Measurements from ENCODE around the gene CACNA2D1.

Gene CACNA2D1

GRCh38 chr7:82036146-82036886 is 407.3 kb downstream of the CACNA2D1 start:
- DNase-seq (ENCODE audit: low spot score): peak; percentile 90

DNA sequence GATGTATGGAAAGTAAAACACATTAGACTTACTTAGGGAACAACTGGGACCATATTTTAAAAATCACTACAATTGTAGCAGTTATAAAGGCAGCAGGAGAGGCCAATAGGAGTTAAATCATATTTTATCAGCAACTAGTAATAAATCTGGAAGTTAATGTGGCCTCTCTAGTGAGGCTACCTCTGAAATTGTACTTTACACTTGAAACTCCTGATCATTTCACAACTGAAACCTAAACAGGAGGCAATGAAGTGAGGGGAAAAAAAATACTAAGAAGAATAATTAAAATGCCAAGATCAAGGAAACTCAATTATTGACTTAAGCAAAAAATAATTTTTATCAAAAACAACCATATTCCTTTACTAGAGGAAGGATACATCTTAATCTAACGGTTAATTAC is 408.1 kb downstream of the CACNA2D1 start:
- no peak for DNase-seq (ENCODE audit: low spot score)

DNA sequence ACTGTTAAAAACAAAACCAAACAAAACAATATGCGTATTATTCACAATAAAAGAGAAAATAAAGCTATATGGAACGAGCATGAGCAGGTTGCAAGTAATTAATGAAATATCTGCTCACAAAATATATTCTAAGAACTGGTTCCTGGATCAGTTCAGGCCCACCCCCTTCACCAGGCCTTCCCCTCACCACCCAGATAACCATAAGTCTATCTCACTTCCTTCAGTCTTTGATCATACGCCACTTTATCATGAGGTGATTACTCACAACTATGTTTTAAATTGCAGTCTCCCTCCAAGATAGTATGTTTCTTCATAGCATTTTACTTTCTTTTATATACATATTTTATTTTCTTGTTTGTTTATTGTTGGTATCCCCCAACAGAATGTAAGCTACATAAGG is 410.7 kb downstream of the CACNA2D1 start:
- DNase-seq (ENCODE audit: low spot score): peak; percentile 91

DNA sequence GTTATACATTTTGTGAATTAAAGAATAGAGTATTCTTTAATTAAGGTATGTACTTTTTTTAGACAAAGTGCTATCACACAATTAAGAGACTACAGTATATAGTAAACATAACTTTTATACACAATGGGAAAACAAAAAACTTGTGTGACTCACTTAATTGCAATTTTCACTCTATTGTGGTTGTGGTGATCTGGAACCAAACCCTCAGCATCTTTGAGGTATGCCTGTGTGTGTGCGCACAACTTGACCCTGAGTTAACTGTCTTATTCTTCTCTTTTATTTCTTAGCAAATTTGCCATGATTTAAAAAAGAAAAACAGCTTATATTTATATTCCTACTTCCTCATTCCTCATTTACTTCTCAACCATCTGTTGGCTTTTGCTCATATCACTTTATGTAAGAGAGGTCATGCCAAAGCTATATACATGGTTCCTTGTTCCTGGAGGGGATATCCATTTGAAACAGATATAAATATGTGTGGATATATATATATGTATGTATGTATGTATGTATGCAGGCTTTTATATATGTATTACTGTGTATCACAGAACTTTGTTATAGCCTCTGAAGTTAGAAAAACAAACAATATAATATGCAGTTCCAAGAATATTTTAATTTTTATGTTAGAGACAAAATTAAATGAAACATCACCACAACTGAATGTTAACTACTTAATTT is 414.2 kb downstream of the CACNA2D1 start:
- no peak for DNase-seq (ENCODE audit: low spot score)

DNA sequence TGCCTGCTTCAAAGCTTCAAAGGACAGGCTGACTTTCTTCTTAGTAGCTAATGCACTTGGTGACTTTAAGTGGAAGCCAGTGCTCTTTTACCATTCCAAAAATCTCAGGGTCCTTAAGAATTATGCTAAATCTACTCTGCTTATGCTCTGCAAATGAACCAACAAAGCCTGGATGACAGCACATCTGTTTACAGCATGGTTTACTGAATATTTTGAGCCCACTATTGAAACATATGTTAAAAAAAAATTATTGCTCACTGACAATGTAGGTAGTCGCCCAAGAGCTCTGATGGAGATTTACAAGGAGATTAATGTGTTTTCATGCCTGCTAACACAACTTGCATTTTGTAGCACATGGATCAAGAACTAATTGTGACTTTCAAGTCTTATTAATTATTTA is 415.5 kb downstream of the CACNA2D1 start:
- DNase-seq (ENCODE audit: low spot score): no peak

- no peak for DNase-seq (ENCODE audit: low spot score)
Observed at GRCh38 chr7:82021713-82022112, 421.9 kb downstream of the CACNA2D1 start.

- DNase-seq (ENCODE audit: low spot score): no peak
Observed at GRCh38 chr7:82021036-82021435, 422.5 kb downstream of the CACNA2D1 start.

DNA sequence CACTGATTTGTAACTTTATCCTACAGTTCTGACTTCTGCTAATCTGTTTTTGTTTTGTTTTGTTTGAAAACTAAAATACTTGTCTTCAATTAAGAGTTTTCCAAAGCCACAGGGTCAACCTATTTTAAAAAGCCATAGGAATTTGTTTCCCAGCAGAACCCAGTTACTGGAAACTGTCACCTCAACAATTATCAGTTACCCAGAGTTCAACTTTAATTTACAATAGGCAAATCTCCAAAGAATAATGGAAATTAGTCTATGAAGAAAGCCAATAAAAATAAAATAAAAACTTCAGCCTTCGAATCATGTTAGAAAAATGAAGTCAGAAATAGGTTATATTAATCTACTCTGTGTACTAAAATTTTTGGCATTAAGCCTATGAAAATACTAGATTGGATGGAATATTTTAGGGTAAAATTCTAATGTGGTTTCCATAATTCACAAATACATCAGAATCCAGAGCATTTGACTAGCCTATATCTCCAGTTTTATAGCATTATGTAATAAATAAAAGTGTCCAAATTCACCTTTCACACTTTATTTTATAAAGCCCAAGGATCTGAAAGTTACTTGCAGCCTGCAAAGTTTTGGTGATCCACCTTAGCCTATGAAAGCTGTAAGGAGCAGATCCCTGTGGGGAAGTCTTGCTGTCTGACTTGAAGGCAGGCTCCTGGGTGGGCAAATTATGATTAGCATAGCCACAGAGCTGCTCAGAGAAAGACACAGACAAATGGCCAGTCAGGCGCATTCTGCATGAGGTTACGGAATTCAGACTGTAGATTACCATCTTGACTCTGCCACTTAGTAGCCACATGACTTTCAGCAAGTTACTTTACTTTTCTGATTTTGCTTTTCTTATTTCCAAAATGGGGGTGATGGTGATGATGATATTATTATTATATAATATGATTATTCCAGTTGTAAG is 423.8 kb downstream of the CACNA2D1 start:
- no peak for DNase-seq (ENCODE audit: low spot score)

DNA sequence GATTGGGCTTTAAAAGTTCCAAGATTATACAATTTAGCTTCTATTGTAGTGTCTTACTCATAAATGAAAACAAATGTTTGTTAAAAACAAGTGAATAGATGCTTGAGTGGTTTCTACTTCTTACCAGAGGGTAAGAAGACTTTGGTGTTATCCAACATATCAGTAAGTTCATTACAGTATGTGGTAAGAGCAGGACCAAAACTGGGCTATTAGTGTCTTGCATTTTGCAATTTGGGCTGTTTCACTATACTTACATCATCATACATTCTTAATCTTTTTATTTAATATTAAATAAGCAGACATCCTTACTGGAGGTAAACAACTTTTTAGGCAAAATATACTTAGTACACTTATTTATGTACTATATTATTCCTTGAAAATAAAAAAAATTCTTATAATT is 425.4 kb downstream of the CACNA2D1 start:
- no peak for DNase-seq (ENCODE audit: low spot score)

DNA sequence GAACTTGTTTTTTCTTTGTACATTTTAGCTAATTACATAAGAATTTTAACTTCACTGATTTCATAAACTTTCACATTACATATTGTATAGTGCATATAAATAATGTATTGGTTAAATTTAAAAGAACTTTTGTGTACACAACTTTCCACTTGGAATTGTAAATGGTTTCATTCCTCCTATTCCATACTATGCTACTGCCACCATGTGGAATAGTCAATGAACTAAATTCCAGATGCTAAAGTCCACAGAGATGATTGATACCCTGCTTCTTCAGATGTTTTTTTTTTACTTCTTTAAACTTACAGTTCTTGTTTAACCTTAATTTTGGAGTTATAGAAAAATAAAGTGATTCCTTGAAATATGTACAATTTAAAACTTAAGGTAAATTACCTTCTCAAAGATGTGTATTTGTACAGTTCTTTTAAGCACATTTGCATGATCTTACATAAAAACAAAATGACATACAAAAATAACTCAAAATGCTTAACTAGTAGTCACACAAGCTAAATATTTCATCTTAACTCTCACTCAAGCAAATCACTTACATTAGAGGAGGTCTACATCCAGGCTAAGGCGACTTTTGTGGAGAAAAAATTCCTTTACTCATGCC is 426.1 kb downstream of the CACNA2D1 start:
- DNase-seq (ENCODE audit: low spot score): peak; percentile 76

- no peak for DNase-seq (ENCODE audit: low spot score)
Observed at GRCh38 chr7:82015751-82016150, 427.8 kb downstream of the CACNA2D1 start.

- peak; percentile 57 for DNase-seq (ENCODE audit: low spot score)
Observed at GRCh38 chr7:82014574-82014973, 429.0 kb downstream of the CACNA2D1 start.

- DNase-seq (ENCODE audit: low spot score): no peak
Observed at GRCh38 chr7:82012453-82012852, 431.1 kb downstream of the CACNA2D1 start.

GRCh38 chr7:82010416-82010815 is 433.2 kb downstream of the CACNA2D1 start:
- no peak for DNase-seq (ENCODE audit: low spot score)

- DNase-seq (ENCODE audit: low spot score): no peak
Observed at GRCh38 chr7:82007315-82007714, 436.3 kb downstream of the CACNA2D1 start.

DNA sequence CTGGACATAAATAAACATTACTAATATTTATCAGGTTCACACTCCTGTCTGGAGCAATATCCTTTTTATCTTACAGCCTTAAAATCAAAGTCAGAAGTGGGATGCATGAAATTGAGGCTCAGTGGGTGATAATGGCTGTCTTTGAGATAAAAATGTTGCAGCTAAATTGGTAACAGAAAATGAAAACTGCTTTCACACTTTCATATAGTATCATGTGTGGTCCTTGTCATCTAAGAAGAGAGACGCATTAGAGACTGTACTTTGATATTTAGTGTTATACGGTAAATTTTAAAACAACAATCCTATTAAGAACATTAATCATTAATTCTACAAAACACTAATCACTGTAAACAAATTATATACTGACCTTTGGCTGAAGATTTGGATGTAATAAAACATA is 438.5 kb downstream of the CACNA2D1 start:
- no peak for DNase-seq (ENCODE audit: low spot score)

DNA sequence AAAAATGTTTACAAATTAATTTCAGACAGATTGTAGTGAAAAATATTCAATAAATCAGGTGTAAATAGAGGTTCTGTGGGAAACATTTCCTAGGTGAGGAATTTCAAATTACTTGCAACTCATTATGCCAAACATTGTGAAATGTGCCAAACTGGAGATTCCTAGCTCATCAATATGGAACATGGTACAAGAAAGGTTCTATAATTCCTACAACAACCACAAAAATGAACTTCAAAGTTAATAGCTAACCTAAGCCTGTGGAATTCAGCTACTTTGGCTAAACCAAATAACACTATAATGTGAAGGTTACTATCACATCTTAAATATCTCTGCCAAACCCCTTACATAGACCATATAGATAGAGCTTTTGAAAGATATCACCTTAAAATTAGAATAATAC is 450.4 kb downstream of the CACNA2D1 start:
- DNase-seq (ENCODE audit: low spot score): no peak

- DNase-seq (ENCODE audit: low spot score): peak; percentile 90
Observed at GRCh38 chr7:81990395-81990794, 453.2 kb downstream of the CACNA2D1 start.

- DNase-seq (ENCODE audit: low spot score): no peak
Observed at GRCh38 chr7:81986723-81987470, 456.7 kb downstream of the CACNA2D1 start.

GRCh38 chr7:81983406-81983805 is 460.2 kb downstream of the CACNA2D1 start:
- no peak for DNase-seq (ENCODE audit: low spot score)

DNA sequence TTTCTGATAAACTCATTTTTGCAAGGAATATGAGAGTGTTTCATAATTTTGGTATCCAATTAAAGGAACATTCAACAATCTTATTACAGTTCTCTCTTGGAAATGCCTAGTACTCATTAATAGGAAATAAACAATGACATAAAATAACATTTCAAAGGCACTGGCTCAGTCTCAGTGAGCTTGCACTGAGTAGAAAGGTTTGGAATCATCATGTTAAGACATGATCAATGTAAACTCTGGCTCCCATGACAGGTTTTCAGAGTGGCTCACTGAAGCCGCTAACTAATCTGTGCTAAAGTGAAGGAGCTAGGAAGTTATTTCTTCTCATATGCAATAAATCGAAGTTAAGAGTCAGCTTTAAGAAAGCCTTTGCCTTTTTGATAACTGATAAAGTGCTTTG is 470.5 kb downstream of the CACNA2D1 start:
- no peak for DNase-seq (ENCODE audit: low spot score)

DNA sequence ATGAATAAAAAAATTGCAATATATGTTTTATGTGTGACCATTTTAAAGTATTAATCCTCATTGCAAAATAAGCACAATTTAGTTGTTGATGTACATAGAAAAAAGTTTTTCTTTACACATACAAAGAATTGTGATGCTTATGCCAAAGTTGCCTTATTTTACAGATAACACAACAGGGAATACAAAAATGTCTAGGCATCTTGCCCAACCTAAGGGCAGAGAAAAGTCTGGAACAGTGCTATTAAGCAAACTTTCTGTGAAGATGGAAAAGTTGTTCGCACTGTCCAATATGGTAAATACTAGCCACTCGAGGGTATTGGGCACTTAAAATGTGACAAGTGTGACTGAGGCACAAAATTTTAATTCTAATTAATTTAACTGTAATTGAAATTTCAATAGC is 483.6 kb downstream of the CACNA2D1 start:
- DNase-seq (ENCODE audit: low spot score): no peak

All from RKO (cell line).